HG03025 (cell line): ENCODE measurements around the gene STARD3NL.
"Not testable (repeated sequence)": the region's sequence is repeated elsewhere in the genome, so short reads cannot be mapped to it uniquely, and the experiment has no call there.

ENCODE experiments used
- ATAC-seq: cut with Tn5 transposase; IDR thresholded peaks from one replicate; pipeline ENCODE4 v1.9.1; 2021; ENCODE audit warnings: mild to moderate bottlenecking, moderate library complexity; ENCODE audit not compliant: unreplicated experiment, low FRiP score

Gene STARD3NL

GRCh38 chr7:38217672-38218071 lies 39.6 kb downstream of the STARD3NL start:
- no peak for ATAC-seq

DNA sequence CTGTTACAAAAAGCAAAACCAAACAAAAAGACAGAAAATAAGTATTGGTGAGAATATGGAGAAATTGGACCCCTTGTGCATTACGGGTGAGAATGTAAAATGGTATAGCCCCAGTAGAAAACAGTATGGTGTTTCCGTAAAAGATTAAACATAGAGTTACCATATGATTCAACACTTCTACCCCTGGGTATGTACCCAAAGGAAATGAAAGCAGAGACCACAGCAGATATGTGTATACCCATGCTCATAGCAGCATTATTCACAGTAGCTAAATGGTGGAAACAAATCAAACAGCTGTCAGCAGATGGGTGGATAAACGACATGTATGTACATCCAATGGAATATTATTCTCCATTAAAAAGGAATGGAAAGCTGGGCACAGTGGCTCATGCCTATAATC lies 42.4 kb downstream of the STARD3NL start:
- ATAC-seq, result no peak

DNA sequence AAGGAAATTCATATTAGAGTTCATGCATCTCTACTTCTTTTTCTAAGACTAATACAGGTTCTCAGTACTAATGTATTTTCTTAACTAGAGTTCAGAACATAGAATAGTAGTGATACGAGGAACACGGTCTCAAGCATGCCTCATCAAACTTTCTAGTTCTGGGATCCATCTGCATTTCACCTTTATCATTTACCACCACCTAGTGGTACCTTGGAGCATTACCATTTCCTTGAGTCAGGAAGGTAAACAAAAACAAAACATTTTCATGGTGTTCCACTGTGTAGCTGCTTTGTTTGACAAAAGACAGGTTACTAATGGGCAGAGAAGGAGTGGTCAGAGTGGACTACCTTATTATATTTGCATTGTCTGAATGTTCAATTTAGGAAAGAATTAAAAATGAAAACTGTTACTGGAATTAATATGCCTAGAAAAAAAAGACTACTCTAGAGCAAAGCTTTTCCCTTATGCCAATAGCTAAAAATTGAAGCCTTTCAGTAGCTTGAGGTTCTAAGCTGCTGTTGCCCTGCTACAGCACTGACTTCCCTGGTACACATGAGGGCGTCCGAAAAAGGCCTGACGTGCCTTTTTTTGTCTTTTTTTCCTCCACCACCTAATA lies 44.5 kb downstream of the STARD3NL start:
- ATAC-seq, result no peak

- no peak for ATAC-seq
Measured at GRCh38 chr7:38223306-38223705, 45.3 kb downstream of the STARD3NL start.

DNA sequence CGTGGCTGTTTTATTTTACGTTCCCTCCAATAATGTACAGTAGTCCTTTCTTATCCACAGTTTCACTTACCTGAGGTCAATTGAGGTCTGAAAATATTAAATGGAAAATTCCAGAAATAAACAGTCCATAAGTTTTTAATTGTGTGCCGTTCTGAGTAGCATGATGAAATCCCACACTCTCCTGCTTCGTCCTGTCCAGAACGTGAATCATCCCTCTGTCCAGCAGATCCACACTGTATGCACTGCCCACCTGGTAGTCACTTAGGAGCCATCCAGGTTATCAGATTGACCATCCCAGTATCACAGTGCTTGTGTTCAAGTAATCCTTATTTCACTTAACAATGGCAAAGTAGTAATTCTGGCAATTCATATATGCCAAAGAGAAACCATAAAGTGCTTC lies 46.3 kb downstream of the STARD3NL start:
- ATAC-seq, result no peak

- no peak for ATAC-seq
Measured at GRCh38 chr7:38229386-38229785, 51.3 kb downstream of the STARD3NL start.

GRCh38 chr7:38229884-38230642 lies 52.0 kb downstream of the STARD3NL start:
- no peak for ATAC-seq

GRCh38 chr7:38232502-38233366 lies 54.7 kb downstream of the STARD3NL start:
- no peak for ATAC-seq

- not testable (repeated sequence) for ATAC-seq
Measured at GRCh38 chr7:38234759-38235158, 56.7 kb downstream of the STARD3NL start.

DNA sequence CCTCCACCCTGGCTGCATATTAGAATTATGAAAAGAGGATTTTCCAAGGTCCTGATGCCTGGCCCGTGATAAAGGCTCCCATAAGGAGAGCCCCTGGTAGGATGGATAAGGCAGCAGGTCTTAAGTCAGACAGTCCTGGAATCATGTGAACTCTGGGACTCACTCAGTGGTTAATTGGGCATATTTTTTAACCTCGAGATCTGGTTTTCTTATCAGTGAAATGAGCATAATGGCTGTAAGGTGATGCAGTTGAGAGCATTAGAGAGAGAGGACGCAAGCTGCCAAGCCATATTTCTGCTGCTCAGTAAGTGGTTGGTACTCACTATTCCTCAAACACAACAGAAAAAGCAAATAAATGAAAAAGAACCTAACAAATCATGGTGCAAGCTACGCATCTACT lies 57.6 kb downstream of the STARD3NL start:
- ATAC-seq, result no peak

DNA sequence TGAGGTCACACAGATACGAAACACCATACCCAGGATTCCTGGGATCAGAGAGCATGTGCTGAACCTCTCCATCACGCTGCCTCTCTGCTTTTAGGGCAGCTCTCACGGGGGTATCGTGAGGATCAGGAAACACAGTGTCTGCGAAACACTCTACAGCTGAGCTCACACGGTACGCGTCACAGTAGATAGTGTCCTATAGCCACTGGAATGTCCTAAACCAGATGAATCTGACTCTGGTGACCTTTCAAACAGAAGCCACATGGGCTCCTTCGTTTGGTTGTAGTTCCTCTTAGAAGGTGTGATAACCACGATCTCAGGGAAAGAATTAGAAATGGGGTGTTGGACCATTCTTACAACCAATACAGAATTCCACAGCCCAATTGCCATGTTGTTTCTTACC lies 61.1 kb downstream of the STARD3NL start:
- ATAC-seq, result not testable (repeated sequence)

DNA sequence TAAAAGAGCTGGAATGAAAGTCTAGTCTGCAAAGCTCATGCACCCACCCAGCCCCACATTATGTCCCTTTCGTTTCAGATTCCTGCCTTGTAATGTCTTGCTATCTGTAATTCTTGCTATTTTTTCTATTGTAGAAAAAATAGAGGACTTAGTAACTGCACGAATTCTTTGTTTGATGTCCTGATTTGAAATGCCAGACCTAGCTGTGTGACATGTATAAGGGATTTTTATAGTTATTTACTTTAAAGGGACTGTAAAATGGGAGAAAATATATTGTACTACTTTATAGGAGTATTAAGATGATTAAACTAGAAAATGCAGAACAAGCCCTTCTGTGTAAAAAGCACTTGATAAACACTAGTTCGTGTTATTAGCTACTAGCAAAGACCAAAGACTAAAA lies 63.0 kb downstream of the STARD3NL start:
- no peak for ATAC-seq

GRCh38 chr7:38242814-38243213 lies 64.8 kb downstream of the STARD3NL start:
- no peak for ATAC-seq

- not testable (repeated sequence) for ATAC-seq
Measured at GRCh38 chr7:38243345-38243744, 65.3 kb downstream of the STARD3NL start.

DNA sequence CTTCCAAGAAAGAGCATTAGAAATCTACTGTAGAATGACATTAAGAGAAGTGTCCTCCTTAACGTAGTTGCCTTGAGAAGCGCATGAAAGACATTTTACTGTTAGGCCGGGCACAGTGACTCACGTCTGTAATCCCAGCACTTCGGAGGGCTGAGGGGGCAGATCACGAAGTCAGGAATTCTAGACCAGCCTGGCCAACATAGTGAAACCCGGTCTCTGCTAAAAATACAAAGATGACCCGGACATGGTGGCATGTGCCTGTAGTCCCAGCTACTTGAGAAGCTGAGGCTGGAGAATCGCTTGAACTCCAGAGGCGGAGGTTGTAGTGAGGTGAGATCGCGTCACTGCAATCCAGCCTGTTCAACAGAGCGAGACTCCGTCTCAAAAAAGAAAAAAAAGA lies 66.5 kb downstream of the STARD3NL start:
- ATAC-seq, result no peak

DNA sequence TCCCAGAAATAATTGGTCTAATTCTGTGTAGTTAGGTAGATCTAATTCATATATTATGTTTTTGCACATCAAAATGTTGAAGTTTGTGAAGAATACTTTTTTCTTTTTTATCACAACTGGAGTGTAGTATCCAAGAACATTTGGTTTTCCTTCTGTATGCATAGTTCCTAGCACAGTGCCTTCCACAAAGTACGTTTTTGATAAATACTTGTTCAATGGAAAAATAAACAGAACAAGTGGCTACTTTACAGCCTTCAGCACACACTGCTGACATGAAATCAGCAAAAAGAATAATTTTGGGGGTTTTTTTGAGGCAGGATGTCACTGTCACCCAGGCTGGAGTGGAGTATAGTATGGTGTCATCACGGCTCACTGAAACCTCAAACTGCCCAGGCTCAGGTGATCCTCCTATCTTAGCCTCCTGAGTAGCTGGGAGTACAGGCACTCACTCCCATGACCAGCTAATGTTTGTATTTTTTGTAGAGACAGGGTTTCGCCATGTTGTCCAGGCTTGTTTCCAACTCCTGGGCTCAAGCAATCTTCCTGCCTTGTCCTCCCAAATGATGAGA lies 67.4 kb downstream of the STARD3NL start:
- no peak for ATAC-seq

DNA sequence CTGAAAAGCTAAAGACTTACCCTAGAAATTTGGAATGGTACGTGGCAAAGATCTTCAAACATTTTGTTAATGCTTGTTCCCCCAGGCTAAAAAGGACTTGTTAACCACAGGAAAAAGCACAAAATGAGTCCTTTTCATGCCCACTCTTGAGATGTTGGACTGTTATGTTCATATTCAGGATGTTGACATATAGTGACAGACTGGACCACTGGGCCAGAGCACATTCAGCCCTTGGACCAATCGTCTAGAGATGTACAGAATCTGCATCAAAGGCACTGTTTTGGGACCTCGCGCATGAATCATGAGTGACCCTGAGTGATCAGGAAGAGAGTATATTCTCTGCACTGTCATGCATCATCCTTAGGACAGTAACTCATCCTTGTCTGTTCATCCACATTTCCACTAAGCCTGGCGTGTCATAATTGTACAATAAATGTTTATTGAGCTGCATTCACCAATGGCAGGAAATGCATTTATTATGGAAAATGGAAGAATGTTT lies 70.1 kb downstream of the STARD3NL start:
- no peak for ATAC-seq

DNA sequence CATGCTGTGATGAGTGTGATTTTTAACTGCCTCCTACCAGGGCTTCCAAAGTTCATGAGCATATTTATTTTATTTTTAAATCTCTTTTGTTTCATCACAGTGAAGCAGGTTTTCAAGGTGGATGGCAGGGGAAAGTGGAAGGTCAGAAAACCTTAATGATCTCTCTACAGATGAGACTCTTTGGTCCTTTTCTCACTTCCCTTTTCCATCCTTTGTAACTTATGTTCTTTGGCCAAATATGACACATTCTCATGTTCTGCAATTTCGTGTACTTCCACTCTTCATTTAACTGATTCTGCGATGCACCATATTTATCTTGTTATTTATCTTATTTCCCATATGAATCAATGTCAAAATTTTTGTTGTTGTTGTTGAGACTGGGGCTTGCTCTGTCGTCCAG lies 71.8 kb downstream of the STARD3NL start:
- ATAC-seq, result not testable (repeated sequence)

DNA sequence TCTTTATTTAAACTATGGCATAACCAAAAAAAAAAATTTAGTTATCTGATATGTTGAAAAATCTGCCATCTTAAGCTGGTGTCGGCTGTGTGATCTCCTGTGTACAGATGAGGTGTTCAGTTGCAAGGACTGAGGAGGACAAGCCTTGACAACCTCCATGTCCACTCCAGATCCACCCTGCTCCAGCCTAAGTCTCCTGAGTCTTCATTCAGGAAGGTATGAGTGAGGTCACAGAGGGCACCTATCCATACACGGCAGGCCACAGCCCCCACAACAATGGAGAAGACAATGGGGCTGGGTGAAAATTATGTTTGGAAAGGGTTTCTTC lies 79.3 kb downstream of the STARD3NL start:
- ATAC-seq, result no peak

DNA sequence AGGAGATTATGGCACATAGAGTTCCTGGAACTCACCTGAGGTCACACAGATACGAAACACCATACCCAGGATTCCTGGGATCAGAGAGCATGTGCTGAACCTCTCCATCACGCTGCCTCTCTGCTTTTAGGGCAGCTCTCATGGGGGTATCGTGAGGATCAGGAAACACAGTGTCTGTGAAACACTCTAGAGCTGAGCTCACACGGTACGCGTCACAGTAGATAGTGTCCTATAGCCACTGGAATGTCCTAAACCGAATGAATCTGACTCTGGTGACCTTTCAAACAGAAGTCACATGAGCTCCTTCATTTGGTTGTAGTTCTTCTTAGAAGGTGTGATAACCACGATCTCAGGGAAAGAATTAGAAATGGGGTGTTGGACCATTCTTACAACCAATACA lies 81.1 kb downstream of the STARD3NL start:
- ATAC-seq, result not testable (repeated sequence)

GRCh38 chr7:38261601-38262000 lies 83.6 kb downstream of the STARD3NL start:
- not testable (repeated sequence) for ATAC-seq
